ENCODE measurements around the gene FAXC. TPM values are rescaled to one million over a fixed set of nuclear protein-coding genes. Genes with fewer than 3 reads are reported as not detected.

The FAXC gene
- total RNA-seq, 2 experiments from 2014 or later: not detected

- H3K4me3 Mint-ChIP-seq: no peak overlapping the region
- no peaks in the 10 kb centered on the region for H3K36me3 Mint-ChIP-seq (ENCODE audit: low read depth)
- H3K9me3 Mint-ChIP-seq: no peaks in the 10 kb centered on the region
- intact Hi-C loops (cut with micrococcal nuclease): loop anchor here (1.0 to 10.0 kb wide), 4 partner anchors 91 to 1550 kb away; partner anchors contain the start of genes ASCC3 and PNISR
- peaks cover 4% of the 10 kb centered on the region for H3K4me1 Mint-ChIP-seq (ENCODE audit: low read depth)
- H3K27me3 Mint-ChIP-seq (ENCODE audit: low read depth): peaks cover 12% of the 10 kb centered on the region
- DNase-seq: peak; percentile 37
- CTCF ChIA-PET: interaction anchor here (0.9 to 1.3 kb wide), 2 partner anchors 59 to 91 kb away, joined by 3 read pairs; no protein-coding TSS in a partner anchor
- no peak overlapping the region for H3K27ac Mint-ChIP-seq
Measured at GRCh38 chr6:99334526-99335127, 14.8 kb downstream of the FAXC start.

- no peak overlapping the region for H3K27ac Mint-ChIP-seq
Measured at GRCh38 chr6:99333068-99333467, 16.4 kb downstream of the FAXC start.

GRCh38 chr6:99331531-99331930, 17.9 kb downstream of the FAXC start:
- peaks cover 5% of the 10 kb centered on the region for H3K27me3 Mint-ChIP-seq (ENCODE audit: low read depth)
- CTCF ChIA-PET: interaction anchor here (1.6 to 2.4 kb wide), 3 partner anchors 16 to 101 kb away, joined by 7 to 14 read pairs (median 10); partner anchors contain the start of gene PNISR
- no peaks in the 10 kb centered on the region for H3K36me3 Mint-ChIP-seq (ENCODE audit: low read depth)
- peaks cover 4% of the 10 kb centered on the region for H3K4me1 Mint-ChIP-seq (ENCODE audit: low read depth)
- intact Hi-C loops (cut with micrococcal nuclease): loop anchor here (2.0 to 10.0 kb wide), 6 partner anchors 33 to 1553 kb away; partner anchors contain the start of gene ASCC3
- no peaks in the 10 kb centered on the region for H3K9me3 Mint-ChIP-seq
- no peak overlapping the region for H3K4me3 Mint-ChIP-seq
- DNase-seq: no peak
- H3K27ac Mint-ChIP-seq: no peak overlapping the region

More at GRCh38 chr6:99333068-99333467, 16.4 kb downstream of the FAXC start:
- H3K36me3 Mint-ChIP-seq (ENCODE audit: low read depth): no peaks in the 10 kb centered on the region
- H3K4me3 Mint-ChIP-seq: no peak overlapping the region
- no peak for DNase-seq
- intact Hi-C loops (cut with micrococcal nuclease): loop anchor here (5.0 to 10.0 kb wide), 2 partner anchors 279 to 1552 kb away; partner anchors contain the start of gene ASCC3
- peaks cover 4% of the 10 kb centered on the region for H3K4me1 Mint-ChIP-seq (ENCODE audit: low read depth)
- H3K9me3 Mint-ChIP-seq: no peaks in the 10 kb centered on the region
- H3K27me3 Mint-ChIP-seq (ENCODE audit: low read depth): peaks cover 8% of the 10 kb centered on the region
- CTCF ChIA-PET: no interaction called here

GRCh38 chr6:99330159-99330558, 19.3 kb downstream of the FAXC start:
- Mint-ChIP-seq H3K27me3 (ENCODE audit: low read depth) (peaks cover 7% of the 10 kb centered on the region), H3K27ac (no peak overlapping the region), H3K9me3 (no peaks in the 10 kb centered on the region), H3K36me3 (ENCODE audit: low read depth) (no peaks in the 10 kb centered on the region), H3K4me1 (ENCODE audit: low read depth) (peaks cover 4% of the 10 kb centered on the region), H3K4me3 (no peak overlapping the region)
- CTCF ChIA-PET: interaction anchor here (0.7 to 2.4 kb wide), 26 partner anchors 9 to 492 kb away, joined by 3 to 14 read pairs (median 4); partner anchors contain the start of genes COQ3 and PNISR
- intact Hi-C loops (cut with micrococcal nuclease): loop anchor here (1.0 to 10.0 kb wide), 12 partner anchors 20 to 1555 kb away; partner anchors contain the start of genes ASCC3, PNISR and USP45
- DNase-seq: peak; percentile 84

GRCh38 chr6:99324996-99325395, 24.5 kb downstream of the FAXC start:
- H3K4me3 Mint-ChIP-seq: no peak overlapping the region
- H3K36me3 Mint-ChIP-seq (ENCODE audit: low read depth): no peaks in the 10 kb centered on the region
- CTCF ChIA-PET: interaction anchor here (1.0 kb wide), 1 partner anchor 263 kb away, joined by 3 read pairs; no protein-coding TSS in a partner anchor
- no peak for DNase-seq
- H3K27me3 Mint-ChIP-seq (ENCODE audit: low read depth): peaks cover 11% of the 10 kb centered on the region
- no peak overlapping the region for H3K27ac Mint-ChIP-seq
- no peaks in the 10 kb centered on the region for H3K9me3 Mint-ChIP-seq
- H3K4me1 Mint-ChIP-seq (ENCODE audit: low read depth): no peaks in the 10 kb centered on the region
- intact Hi-C loops (cut with micrococcal nuclease): no loop called here

- H3K4me3 Mint-ChIP-seq: no peak overlapping the region
- H3K27ac Mint-ChIP-seq: no peak overlapping the region
- CTCF ChIA-PET: interaction anchor here (1.6 kb wide), 1 partner anchor 12 kb away, joined by 4 read pairs; no protein-coding TSS in a partner anchor
- H3K4me1 Mint-ChIP-seq (ENCODE audit: low read depth): no peaks in the 10 kb centered on the region
- H3K27me3 Mint-ChIP-seq (ENCODE audit: low read depth): peaks cover 12% of the 10 kb centered on the region
- H3K9me3 Mint-ChIP-seq: no peaks in the 10 kb centered on the region
- no peak for DNase-seq
- no peaks in the 10 kb centered on the region for H3K36me3 Mint-ChIP-seq (ENCODE audit: low read depth)
- intact Hi-C loops (cut with micrococcal nuclease): no loop called here
Measured at GRCh38 chr6:99318566-99318965, 30.9 kb downstream of the FAXC start.

GRCh38 chr6:99312354-99312753, 37.1 kb downstream of the FAXC start:
- intact Hi-C loops (cut with micrococcal nuclease): no loop called here
- Mint-ChIP-seq H3K36me3 (ENCODE audit: low read depth) (no peaks in the 10 kb centered on the region), H3K27me3 (ENCODE audit: low read depth) (peaks cover 2% of the 10 kb centered on the region), H3K9me3 (no peaks in the 10 kb centered on the region), H3K27ac (no peak overlapping the region), H3K4me1 (ENCODE audit: low read depth) (no peaks in the 10 kb centered on the region), H3K4me3 (no peak overlapping the region)
- CTCF ChIA-PET: interaction anchor here (1.1 kb wide), 1 partner anchor 35 kb away, joined by 3 read pairs; no protein-coding TSS in a partner anchor
- DNase-seq: no peak

- intact Hi-C loops (cut with micrococcal nuclease): no loop called here
- Mint-ChIP-seq H3K36me3 (ENCODE audit: low read depth) (no peaks in the 10 kb centered on the region), H3K4me1 (ENCODE audit: low read depth) (no peaks in the 10 kb centered on the region), H3K4me3 (no peak overlapping the region), H3K27ac (no peak overlapping the region), H3K9me3 (no peaks in the 10 kb centered on the region), H3K27me3 (ENCODE audit: low read depth) (peaks cover 2% of the 10 kb centered on the region)
- DNase-seq: no peak
- CTCF ChIA-PET: no interaction called here
Measured at GRCh38 chr6:99310553-99310952, 38.9 kb downstream of the FAXC start.

GRCh38 chr6:99309557-99309956, 39.9 kb downstream of the FAXC start:
- Mint-ChIP-seq H3K27me3 (ENCODE audit: low read depth) (peaks cover 2% of the 10 kb centered on the region), H3K4me1 (ENCODE audit: low read depth) (no peaks in the 10 kb centered on the region), H3K27ac (no peak overlapping the region), H3K4me3 (no peak overlapping the region), H3K36me3 (ENCODE audit: low read depth) (no peaks in the 10 kb centered on the region), H3K9me3 (no peaks in the 10 kb centered on the region)
- CTCF ChIA-PET: no interaction called here
- no peak for DNase-seq
- intact Hi-C loops (cut with micrococcal nuclease): no loop called here

GRCh38 chr6:99308788-99309187, 40.7 kb downstream of the FAXC start:
- intact Hi-C loops (cut with micrococcal nuclease): no loop called here
- Mint-ChIP-seq H3K27ac (no peak overlapping the region), H3K4me1 (ENCODE audit: low read depth) (no peaks in the 10 kb centered on the region), H3K36me3 (ENCODE audit: low read depth) (no peaks in the 10 kb centered on the region), H3K9me3 (no peaks in the 10 kb centered on the region), H3K4me3 (no peak overlapping the region), H3K27me3 (ENCODE audit: low read depth) (no peaks in the 10 kb centered on the region)
- DNase-seq: no peak
- CTCF ChIA-PET: interaction anchor here (0.6 kb wide), 1 partner anchor 22 kb away, joined by 4 read pairs; no protein-coding TSS in a partner anchor

- no peaks in the 10 kb centered on the region for H3K27me3 Mint-ChIP-seq (ENCODE audit: low read depth)
- no peak overlapping the region for H3K27ac Mint-ChIP-seq
- no peak overlapping the region for H3K4me3 Mint-ChIP-seq
- H3K9me3 Mint-ChIP-seq: no peaks in the 10 kb centered on the region
- no peak for DNase-seq
- no peaks in the 10 kb centered on the region for H3K4me1 Mint-ChIP-seq (ENCODE audit: low read depth)
- H3K36me3 Mint-ChIP-seq (ENCODE audit: low read depth): no peaks in the 10 kb centered on the region
- intact Hi-C loops (cut with micrococcal nuclease): no loop called here
- CTCF ChIA-PET: no interaction called here
Measured at GRCh38 chr6:99307295-99307907, 42.1 kb downstream of the FAXC start.

- H3K4me3 Mint-ChIP-seq: no peak overlapping the region
- CTCF ChIA-PET: no interaction called here
- no peaks in the 10 kb centered on the region for H3K9me3 Mint-ChIP-seq
- no peak for DNase-seq
- intact Hi-C loops (cut with micrococcal nuclease): no loop called here
- no peaks in the 10 kb centered on the region for H3K36me3 Mint-ChIP-seq (ENCODE audit: low read depth)
- no peak overlapping the region for H3K27ac Mint-ChIP-seq
- H3K4me1 Mint-ChIP-seq (ENCODE audit: low read depth): no peaks in the 10 kb centered on the region
- no peaks in the 10 kb centered on the region for H3K27me3 Mint-ChIP-seq (ENCODE audit: low read depth)
Measured at GRCh38 chr6:99306341-99306740, 43.1 kb downstream of the FAXC start.
